GM10847 (cell line): Measurements from ENCODE around the gene KHNYN.

ENCODE experiments used
- POLR2A ChIP-seq: IDR thresholded peaks from 2 replicates; pipeline ENCODE4 v1.6.1; 2011; ENCODE audit not compliant: insufficient read length; ENCODE audit errors: extremely low read depth

The KHNYN gene

DNA sequence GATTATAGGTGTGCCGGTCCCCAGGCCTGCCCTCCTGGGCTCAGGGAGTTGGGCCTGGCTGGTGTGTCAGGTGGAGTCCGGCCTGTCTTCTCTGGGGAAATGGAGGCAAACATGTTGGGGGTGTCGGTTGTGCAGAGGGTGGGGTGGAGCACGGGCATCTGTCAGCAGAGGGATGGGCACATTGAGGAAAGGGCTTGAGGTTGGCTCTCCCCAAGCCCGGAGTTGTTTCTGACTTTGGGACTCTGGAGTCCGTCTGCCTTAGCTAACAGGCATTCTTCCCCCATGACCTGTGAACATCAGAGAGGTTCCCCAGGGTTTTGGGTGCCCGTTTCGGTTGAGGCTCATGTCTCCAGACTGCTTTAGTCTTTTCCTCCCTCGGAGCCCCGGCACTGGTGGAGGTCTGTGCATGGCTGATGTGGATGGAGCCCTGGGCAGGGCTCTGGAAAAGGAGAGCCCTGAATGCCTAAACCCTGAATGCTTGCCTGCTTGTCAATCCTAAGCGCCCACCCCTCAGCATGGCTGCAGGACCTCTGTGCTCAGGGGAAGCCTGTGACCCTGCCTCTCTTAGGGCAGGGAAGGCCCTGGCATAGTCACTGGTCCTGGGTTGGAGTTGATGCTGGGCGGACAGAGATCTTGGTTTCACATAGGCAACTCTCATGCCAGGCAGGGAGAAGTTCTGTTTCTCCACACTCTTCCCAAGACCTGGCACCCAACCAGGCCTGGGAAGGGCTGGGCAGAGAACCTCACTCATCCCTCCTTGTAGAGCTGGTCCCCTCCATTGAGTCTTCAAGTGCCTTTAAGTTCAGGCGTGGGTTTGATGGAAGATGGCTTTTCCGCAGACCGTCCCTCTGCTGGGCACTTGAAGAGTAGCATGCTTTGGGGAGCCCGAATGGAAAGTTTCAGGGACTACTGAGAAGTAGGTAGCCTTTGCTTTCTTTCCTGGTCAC, 18.0 kb upstream of the KHNYN start:
- TF ChIP-seq POLR2A: no peak

- no peak for TF ChIP-seq POLR2A
Measured at GRCh38 chr14:24414077-24414476, 15.7 kb upstream of the KHNYN start.

DNA sequence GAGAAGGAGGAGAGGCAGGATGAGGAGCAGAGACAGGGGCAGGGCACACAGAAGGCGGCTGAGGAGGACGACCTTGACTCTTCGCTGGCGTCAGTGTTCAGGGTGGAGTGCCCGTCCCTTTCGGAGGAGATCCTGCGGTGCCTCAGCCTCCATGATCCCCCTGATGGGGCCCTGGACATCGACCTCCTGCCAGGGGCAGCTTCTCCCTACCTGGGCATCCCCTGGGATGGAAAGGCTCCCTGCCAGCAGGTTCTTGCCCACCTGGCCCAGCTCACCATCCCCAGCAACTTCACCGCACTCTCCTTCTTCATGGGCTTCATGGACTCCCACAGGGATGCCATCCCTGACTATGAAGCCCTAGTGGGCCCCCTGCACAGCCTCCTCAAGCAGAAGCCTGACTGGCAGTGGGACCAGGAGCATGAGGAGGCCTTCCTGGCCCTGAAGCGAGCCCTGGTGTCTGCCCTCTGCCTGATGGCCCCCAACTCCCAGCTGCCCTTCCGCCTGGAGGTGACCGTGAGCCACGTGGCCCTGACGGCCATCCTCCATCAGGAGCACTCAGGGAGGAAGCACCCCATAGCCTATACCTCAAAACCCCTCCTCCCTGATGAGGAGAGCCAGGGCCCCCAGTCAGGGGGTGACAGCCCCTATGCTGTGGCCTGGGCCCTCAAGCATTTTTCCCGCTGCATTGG, 14.9 kb upstream of the KHNYN start:
- TF ChIP-seq POLR2A: no peak

- TF ChIP-seq POLR2A: no peak
Measured at GRCh38 chr14:24415421-24416253, 14.1 kb upstream of the KHNYN start.

DNA sequence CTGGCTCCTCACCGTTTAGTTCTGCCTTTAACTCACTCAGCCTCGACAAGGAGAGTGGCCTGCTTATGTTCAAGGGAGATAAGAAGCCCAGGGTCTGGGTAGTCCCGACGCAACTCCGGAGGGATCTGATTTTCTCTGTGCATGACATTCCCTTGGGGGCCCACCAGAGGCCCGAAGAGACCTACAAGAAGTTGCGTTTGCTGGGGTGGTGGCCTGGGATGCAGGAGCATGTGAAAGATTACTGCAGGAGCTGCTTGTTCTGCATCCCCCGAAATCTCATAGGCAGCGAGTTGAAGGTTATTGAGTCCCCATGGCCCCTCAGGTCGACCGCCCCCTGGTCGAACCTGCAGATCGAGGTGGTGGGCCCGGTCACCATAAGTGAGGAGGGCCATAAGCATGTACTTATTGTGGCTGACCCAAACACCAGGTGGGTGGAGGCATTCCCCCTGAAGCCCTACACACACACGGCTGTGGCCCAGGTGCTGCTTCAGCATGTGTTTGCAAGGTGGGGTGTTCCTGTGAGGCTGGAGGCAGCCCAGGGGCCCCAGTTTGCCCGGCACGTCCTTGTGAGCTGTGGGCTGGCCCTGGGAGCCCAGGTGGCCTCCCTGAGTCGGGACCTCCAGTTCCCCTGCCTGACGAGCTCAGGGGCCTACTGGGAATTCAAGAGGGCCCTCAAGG, 13.4 kb upstream of the KHNYN start:
- TF ChIP-seq POLR2A: no peak

DNA sequence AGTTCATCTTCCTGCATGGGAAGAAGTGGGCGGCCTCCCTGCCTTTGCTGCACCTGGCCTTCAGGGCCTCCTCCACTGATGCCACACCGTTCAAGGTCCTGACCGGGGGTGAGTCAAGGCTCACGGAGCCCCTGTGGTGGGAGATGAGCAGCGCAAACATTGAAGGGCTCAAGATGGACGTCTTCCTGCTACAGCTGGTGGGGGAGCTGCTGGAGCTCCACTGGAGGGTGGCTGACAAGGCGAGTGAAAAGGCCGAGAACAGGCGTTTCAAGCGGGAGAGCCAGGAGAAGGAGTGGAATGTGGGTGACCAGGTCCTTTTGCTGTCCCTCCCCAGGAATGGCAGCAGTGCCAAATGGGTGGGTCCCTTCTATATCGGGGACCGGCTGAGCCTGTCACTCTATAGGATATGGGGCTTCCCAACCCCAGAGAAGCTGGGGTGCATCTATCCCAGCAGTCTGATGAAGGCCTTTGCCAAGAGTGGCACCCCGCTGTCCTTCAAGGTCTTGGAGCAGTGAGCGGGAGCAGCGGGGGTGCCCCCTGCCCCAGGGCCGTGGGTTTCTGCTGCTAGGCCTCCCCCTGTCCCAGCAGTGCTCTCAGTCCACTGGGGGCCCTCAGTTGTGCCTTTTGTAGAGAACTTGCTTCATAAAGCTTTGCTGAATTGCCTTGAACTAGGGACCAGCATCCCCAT, 12.7 kb upstream of the KHNYN start:
- TF ChIP-seq POLR2A: no peak

DNA sequence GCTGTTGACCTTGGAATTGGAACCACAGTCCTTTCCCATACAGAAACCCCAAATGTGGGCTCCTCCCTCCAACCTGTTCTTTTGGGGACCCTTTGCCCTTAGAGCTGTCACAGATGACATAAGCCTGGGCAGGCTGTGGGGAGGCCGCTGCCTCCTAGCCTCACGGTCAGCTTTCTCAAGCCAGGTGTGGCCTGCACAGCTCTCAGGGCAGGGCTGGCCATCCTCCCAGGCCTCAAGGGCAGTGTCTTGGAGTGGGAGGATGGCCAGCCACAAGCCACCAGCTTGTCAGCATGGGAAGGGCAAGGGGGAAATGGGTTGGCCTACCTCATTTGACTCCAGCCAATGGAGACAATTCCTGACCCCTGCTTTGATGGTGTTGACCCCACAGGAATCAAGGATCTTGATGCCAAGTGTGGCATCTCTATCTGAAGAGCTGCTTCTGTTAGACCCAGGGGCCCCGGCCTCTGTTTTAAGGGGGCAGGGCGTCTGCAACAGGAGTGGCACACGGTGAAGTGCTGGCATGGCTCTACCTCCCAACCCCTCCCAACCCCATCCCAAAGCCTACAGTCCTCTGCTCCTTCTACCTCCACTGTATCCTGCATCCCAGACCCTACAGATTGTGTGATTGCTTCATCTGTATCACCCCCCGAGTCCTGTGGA, 11.8 kb upstream of the KHNYN start:
- no peak for TF ChIP-seq POLR2A

GRCh38 chr14:24418492-24418873, 11.3 kb upstream of the KHNYN start:
- no peak for TF ChIP-seq POLR2A

DNA sequence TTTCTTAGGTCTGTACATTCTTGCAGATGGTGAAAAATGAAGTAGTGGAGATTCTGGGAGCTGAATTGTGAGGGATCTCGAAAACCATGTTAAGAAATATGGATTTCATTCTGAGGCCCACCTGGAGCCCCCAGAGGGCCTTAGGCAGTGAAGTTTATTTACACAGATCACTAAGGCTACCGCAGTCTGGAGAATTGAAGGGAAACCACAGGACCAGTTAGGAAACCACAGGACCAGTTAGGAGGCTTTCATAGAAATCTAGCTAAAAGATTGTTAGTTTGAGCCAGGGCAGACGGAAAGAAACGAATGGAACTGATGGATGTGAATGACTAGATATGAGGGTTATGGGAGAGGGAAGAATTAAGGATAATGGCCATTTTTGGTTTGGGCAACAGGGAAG, 7.5 kb upstream of the KHNYN start:
- no peak for TF ChIP-seq POLR2A

DNA sequence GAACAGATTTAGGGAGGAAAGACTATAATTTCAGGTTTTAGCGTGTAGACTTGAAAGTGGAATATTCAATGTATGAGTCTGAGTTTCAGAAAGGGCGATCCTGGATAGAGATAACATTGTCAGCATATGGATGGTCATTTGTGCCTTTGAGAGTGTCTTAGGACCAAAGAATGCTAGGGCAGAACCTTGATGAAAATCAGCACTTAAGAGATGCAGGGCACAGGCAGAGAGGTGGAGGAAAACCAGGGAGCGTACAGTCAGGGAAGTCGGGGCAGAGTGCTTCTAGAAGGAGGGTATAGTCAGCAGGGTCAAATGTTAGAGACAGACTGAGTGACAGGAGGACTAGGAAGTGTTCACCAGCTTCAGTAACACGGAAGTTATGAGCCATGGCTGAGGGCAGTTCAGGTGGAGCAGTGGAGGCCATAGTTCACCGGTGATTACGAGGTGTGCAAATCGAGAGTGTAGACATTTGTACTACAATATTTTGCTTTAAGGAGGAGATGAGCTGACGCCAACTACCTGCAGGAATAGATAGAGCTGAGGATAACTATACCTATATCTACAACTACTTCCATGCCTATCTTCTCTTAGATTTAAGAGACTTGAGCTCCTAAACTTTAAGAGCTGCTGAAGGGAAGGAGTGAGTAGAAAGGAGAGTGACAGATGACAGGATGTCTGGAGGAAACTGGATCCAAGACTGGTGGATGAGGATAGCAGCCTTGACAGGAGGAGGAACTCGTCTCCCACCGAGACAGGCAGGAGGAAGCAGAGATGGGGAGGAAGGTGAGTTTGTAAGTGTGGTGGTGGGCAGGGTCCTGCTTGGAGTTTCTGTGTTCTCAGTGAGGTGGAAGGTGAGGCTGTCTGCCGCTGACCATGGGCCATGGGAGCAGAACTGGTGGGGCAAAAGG, 6.8 kb upstream of the KHNYN start:
- no peak for TF ChIP-seq POLR2A

- TF ChIP-seq POLR2A: no peak
Measured at GRCh38 chr14:24425704-24426103, 4.0 kb upstream of the KHNYN start.

DNA sequence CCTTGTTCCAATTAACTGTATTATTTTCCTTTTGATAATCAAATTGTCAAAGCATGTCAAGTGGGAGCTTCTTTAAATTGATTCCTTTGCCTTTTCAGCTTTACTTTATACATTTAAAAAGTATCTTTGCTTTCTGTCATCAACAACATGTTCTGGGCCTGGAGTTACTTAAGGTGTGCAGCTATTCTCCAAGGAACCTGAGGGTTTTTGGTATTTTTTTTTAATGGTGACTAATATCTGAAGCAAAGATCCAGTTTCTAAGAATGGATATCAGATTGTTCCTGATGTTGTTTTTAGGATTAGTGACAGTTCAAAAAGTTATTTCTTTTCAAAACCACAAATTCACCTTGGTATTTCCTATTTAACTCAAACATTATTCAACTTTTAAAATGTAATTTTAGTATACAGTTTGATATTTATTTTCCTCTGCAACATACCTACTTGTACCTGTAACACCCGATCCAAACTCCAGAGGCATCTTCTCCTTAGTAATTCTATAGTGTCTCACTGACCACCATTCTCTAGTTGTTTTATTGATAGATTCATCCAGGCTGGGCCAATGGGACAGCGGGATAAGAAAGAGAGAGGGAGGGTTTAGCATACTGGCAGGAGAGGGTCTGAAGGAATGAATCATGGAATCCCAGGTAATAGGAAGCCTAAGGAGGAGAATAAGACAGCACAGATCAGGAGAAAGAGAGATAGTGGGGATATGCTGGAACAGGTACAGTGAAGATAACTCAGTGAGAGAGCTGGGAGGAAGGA, 3.4 kb upstream of the KHNYN start:
- TF ChIP-seq POLR2A: no peak
